HL-60 (cell line): Measurements from ENCODE around the gene PTPRD.

ENCODE experiments used
- CTCF ChIP-seq: IDR thresholded peaks from one replicate; pipeline ENCODE4 v1.5.1; 2011; ENCODE audit warnings: low read length, control low read depth, inconsistent platforms; ENCODE audit not compliant: insufficient read depth
- GABPA ChIP-seq: IDR thresholded peaks from 2 replicates; pipeline ENCODE4 v1.6.1; 2012; ENCODE audit warnings: low read depth
- POLR2AphosphoS5 ChIP-seq: IDR thresholded peaks from 2 replicates; pipeline ENCODE4 v1.6.1; 2012; ENCODE audit warnings: low read depth
- REST ChIP-seq: IDR thresholded peaks from 2 replicates; pipeline ENCODE4 v1.6.1; 2012; ENCODE audit warnings: low read depth; ENCODE audit not compliant: insufficient replicate concordance

- no peak for TF ChIP-seq CTCF
- TF ChIP-seq REST, result no peak
- no peak for TF ChIP-seq POLR2AphosphoS5
- no peak for TF ChIP-seq GABPA
Measured at GRCh38 chr9:8515748-8516147, 2097.1 kb downstream of the PTPRD start.
